Epithelial cell of esophagus (primary cell): ENCODE results near the gene FNDC4.
"Not testable (repeated sequence)": the region's sequence is repeated elsewhere in the genome, so short reads cannot be mapped to it uniquely, and the experiment has no call there.

ENCODE experiments used
- DNase-seq: peaks from one replicate; pipeline ENCODE4 v3.0.0; 2010; ENCODE audit warnings: low read depth
- H3K4me3 ChIP-seq: 2 replicates; pipeline ENCODE4 v1.5.1; 2011; ENCODE audit warnings: mild to moderate bottlenecking, low read length, control low read depth
- CTCF ChIP-seq: IDR thresholded peaks from 2 replicates; pipeline ENCODE4 v1.5.1; 2011; ENCODE audit warnings: low read depth, mild to moderate bottlenecking, low read length, control low read depth, inconsistent platforms; ENCODE audit not compliant: insufficient read depth; ENCODE audit errors: missing control alignments

FNDC4 gene

GRCh38 chr2:27494944-27495554, at the start of gene FNDC4:
Gene FNDC4, minus strand, starts transcription at chr2:27495200. Its CDS starts 521 bp downstream, at chr2:27494679.
- peak within 1 kb of the TSS; percentile 59 for H3K4me3 ChIP-seq
- peak; percentile 26 for DNase-seq
- TF ChIP-seq CTCF, result no peak

DNA sequence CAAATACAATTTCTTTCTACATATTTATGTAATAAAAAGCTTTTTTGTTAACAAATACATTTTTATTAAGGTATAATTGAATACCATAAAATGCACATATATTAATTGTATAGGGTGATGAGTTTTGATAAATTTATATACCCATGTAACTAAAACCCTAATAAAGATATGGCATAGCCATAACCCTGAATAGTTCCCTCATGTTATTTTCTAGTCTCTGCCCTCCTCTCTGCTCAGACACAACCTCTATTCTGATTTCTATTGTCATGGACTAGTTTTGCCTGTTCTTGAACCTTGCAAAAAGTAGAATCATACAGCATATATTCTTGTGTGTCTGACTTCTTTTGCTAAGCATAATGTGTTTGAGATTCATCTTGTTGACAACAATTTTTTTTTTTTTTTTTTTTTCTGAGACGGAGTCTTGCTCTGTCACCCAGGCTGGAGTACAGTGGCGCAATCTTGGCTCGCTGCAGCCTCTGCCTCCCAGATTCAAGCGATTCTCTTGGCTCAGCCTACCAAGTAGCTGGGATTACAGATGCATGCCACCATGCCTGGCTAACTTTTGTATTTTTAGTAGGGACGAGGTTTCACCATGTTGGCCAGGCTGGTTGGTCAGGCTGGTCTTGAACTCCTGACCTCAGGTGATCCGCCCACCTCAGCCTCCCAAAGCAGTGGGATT, 49.3 kb upstream of the FNDC4 start:
- H3K4me3 ChIP-seq, result no peak overlapping the region
- TF ChIP-seq CTCF, result no peak
- no peak for DNase-seq

- not testable (repeated sequence) for H3K4me3 ChIP-seq
Measured at GRCh38 chr2:27539649-27540048, 44.6 kb upstream of the FNDC4 start.

GRCh38 chr2:27538839-27539450, 43.9 kb upstream of the FNDC4 start:
- not testable (repeated sequence) for DNase-seq, H3K4me3 ChIP-seq

More at GRCh38 chr2:27539649-27540048, 44.6 kb upstream of the FNDC4 start:
- DNase-seq, result not testable (repeated sequence)

GRCh38 chr2:27537287-27537686, 42.3 kb upstream of the FNDC4 start:
- TF ChIP-seq CTCF, result no peak
- no peak overlapping the region for H3K4me3 ChIP-seq
- no peak for DNase-seq

DNA sequence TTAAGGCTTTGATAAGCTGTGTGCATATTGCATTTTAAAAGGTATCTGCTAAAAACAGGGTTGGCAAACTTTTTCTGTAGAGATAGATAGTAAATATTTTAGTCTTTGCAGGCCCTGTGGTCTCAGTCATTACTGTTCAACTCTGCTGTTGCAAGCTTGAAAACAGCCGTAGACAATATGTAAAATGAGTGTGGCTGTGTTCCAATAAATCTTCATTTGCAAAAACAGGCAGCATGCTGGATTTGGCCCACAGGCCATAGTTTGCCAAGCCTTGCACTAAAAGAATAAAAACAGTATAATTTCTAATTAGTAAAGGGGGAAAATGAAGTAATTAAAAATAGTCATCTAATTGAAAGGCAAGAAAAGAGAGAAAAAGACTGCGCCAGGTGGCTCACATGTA, 37.0 kb upstream of the FNDC4 start:
- no peak for DNase-seq
- no peak for TF ChIP-seq CTCF
- no peak overlapping the region for H3K4me3 ChIP-seq

- no peak for TF ChIP-seq CTCF
- peak; percentile 53 for DNase-seq
- H3K4me3 ChIP-seq, result no peak overlapping the region
Measured at GRCh38 chr2:27527182-27527581, 32.2 kb upstream of the FNDC4 start.
